ENCODE measurements around the gene CD53. TPM values are rescaled to one million over a fixed set of nuclear protein-coding genes. Genes with fewer than 3 reads are reported as not detected.

CD53 gene
- total RNA-seq, 1 donor = 313 TPM

GRCh38 chr1:110875216-110875731 is 2.3 kb downstream of the CD53 start:
- peak in 1 of 3 donors; percentile 80 for DNase-seq (ENCODE audit: low read depth in 2 of 3, low spot score in 2 of 3)

- no peak for DNase-seq (ENCODE audit: low read depth in 2 of 3, low spot score in 2 of 3)
Measured at GRCh38 chr1:110876748-110877341, 3.9 kb downstream of the CD53 start.

- DNase-seq (ENCODE audit: low read depth in 2 of 3, low spot score in 2 of 3) = no peak
Measured at GRCh38 chr1:110877364-110877763, 4.4 kb downstream of the CD53 start.

GRCh38 chr1:110877776-110878175 is 4.8 kb downstream of the CD53 start:
- no peak for DNase-seq (ENCODE audit: low read depth in 2 of 3, low spot score in 2 of 3)

GRCh38 chr1:110878591-110878990 is 5.6 kb downstream of the CD53 start:
- no peak for DNase-seq (ENCODE audit: low read depth in 2 of 3, low spot score in 2 of 3)

GRCh38 chr1:110878993-110879392 is 6.0 kb downstream of the CD53 start:
- no peak for DNase-seq (ENCODE audit: low read depth in 2 of 3, low spot score in 2 of 3)

- DNase-seq (ENCODE audit: low read depth in 2 of 3, low spot score in 2 of 3) = peak in 2 of 3 donors; percentile 90 to 97
Measured at GRCh38 chr1:110879758-110880606, 7.0 kb downstream of the CD53 start.

GRCh38 chr1:110880708-110881374 is 7.9 kb downstream of the CD53 start:
- no peak for DNase-seq (ENCODE audit: low read depth in 2 of 3, low spot score in 2 of 3)

- DNase-seq (ENCODE audit: low read depth in 2 of 3, low spot score in 2 of 3) = no peak
Measured at GRCh38 chr1:110888049-110888448, 15.1 kb downstream of the CD53 start.

GRCh38 chr1:110888641-110889040 is 15.7 kb downstream of the CD53 start:
- DNase-seq (ENCODE audit: low read depth in 2 of 3, low spot score in 2 of 3) = no peak

GRCh38 chr1:110890474-110891196 is 17.7 kb downstream of the CD53 start:
- DNase-seq (ENCODE audit: low read depth in 2 of 3, low spot score in 2 of 3) = peak in 1 of 3 donors; percentile 33

- no peak for DNase-seq (ENCODE audit: low read depth in 2 of 3, low spot score in 2 of 3)
Measured at GRCh38 chr1:110893908-110894490, 21.1 kb downstream of the CD53 start.

- no peak for DNase-seq (ENCODE audit: low read depth in 2 of 3, low spot score in 2 of 3)
Measured at GRCh38 chr1:110896090-110896489, 23.1 kb downstream of the CD53 start.

- no peak for DNase-seq (ENCODE audit: low read depth in 2 of 3, low spot score in 2 of 3)
Measured at GRCh38 chr1:110897681-110898080, 24.7 kb downstream of the CD53 start.

GRCh38 chr1:110898734-110899457 is 25.9 kb downstream of the CD53 start:
- no peak for DNase-seq (ENCODE audit: low read depth in 2 of 3, low spot score in 2 of 3)

- no peak for DNase-seq (ENCODE audit: low read depth in 2 of 3, low spot score in 2 of 3)
Measured at GRCh38 chr1:110899458-110899843, 26.5 kb downstream of the CD53 start.

- DNase-seq (ENCODE audit: low read depth in 2 of 3, low spot score in 2 of 3) = no peak
Measured at GRCh38 chr1:110902820-110903463, 30.0 kb downstream of the CD53 start.

GRCh38 chr1:110903853-110904500 is 31.0 kb downstream of the CD53 start:
- DNase-seq (ENCODE audit: low read depth in 2 of 3, low spot score in 2 of 3) = no peak

- no peak for DNase-seq (ENCODE audit: low read depth in 2 of 3, low spot score in 2 of 3)
Measured at GRCh38 chr1:110912784-110913183, 39.8 kb downstream of the CD53 start.

All from hematopoietic multipotent progenitor cell (in vitro differentiated cells).